HG02938 (cell line): ENCODE data around the gene U2SURP.

Experiments
- ATAC-seq: cut with Tn5 transposase; IDR thresholded peaks from one replicate; pipeline ENCODE4 v1.9.1; 2021; ENCODE audit warnings: mild to moderate bottlenecking, moderate library complexity; ENCODE audit not compliant: unreplicated experiment

U2SURP gene

GRCh38 chr3:143099210-143099609 is 97.8 kb downstream of the U2SURP start:
- no peak for ATAC-seq

GRCh38 chr3:143099690-143100089 is 98.3 kb downstream of the U2SURP start:
- ATAC-seq = no peak

- ATAC-seq = no peak
These were observed 99.1 kb downstream of the U2SURP start for GRCh38 chr3:143100451-143100850.

DNA sequence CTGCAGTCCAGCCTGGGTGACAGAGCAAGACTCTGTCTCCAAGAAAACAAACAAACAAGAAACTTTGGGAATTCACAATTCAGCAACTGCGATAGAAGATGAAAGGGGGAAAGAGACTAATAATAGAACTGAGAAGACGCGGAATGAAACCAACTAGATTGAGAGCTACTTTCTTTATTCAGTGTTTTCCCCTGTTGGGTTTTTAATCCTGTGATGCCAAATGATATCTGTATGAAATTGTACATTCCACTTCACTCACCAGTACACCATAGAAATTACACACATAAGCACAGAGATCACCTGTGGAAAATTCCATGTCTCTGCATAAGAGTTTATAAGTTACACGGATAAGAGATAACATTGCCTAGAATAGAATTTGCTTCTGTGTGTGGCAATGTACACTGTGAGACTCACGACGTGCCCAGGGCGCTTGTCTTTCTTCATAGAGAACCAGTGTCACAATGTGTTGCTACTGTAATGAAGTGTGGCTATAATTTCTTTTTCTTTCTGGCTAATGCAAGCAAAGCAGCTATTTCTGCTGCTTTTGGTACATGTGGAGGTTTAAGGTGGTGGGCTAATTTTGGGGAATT is 100.5 kb downstream of the U2SURP start:
- ATAC-seq = no peak

DNA sequence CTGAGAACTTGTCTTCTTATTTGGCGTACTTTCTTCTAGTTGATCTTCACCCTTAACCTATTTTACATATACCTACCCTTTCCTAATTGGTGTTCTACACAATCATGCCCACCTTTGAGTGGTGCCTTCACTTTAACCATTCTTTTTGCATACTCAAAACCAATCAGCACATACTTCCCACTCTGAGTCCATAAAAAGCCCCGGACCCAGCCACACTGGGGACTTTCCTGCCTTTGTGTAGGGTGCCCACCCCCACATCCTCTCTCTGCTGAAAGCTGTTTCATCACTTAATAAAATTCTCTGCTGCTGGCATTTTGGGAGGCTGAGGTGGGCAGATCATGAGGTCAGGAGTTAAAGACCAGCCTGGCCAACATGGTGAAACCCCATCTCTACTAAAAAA is 102.3 kb downstream of the U2SURP start:
- ATAC-seq = no peak

- ATAC-seq = no peak
These were observed 103.8 kb downstream of the U2SURP start for GRCh38 chr3:143105170-143105569.

DNA sequence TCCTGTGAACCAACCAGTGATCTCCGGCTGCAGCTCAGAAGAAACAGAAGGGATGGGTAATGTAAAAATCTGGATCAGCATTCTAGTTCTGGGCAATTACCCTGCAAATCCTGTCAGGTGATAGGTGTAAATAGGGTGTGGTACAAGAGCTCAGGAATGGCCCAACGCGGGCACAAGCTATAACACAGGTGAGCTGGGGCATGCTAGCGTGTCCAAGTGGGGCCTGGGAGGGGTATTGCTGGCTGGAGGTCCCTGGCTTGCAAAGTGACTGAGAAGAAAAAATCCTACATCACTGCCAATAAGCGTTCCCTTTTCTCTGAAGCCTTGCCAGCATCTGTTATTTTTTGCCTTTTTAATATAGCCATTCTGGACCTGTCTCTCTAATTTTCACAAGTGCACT is 108.5 kb downstream of the U2SURP start:
- no peak for ATAC-seq
